SU-DHL-6 (cell line): ENCODE data around the gene NABP1.

Source experiments
- H2AFZ ChIP-seq: fragments of 200-600 bp; sonication (generic); 2 replicates; pipeline ENCODE4 v1.6.1; 2014; ENCODE audit warnings: low read depth, mild to moderate bottlenecking, moderate library complexity, mixed read lengths, antibody characterized with exemption, low read length; ENCODE audit not compliant: severe bottlenecking
- H3F3A ChIP-seq: fragments of 200-600 bp; shearing (Covaris generic); 2 replicates; pipeline ENCODE4 v1.6.0; 2016; ENCODE audit warnings: antibody characterized with exemption, mild to moderate bottlenecking; ENCODE audit not compliant: insufficient read depth
- H3K27ac ChIP-seq: fragments of 200-600 bp; sonication (generic); 2 replicates; pipeline ENCODE4 v1.5.1; 2016; ENCODE audit warnings: low read depth, mild to moderate bottlenecking, low read length, moderate library complexity, mixed read lengths
- H3K27me3 ChIP-seq: fragments of 200-600 bp; sonication (generic), shearing (Covaris generic); 2 replicates; pipeline ENCODE4 v1.6.0; 2014; ENCODE audit warnings: mild to moderate bottlenecking, low read length
- H3K36me3 ChIP-seq: fragments of 200-600 bp; sonication (generic); 2 replicates; pipeline ENCODE4 v1.6.1; 2014; ENCODE audit warnings: mild to moderate bottlenecking, low read length, mixed read lengths
- H3K4me2 ChIP-seq: fragments of 300-600, 200-600 bp; shearing (Covaris generic), sonication (generic); 2 replicates; pipeline ENCODE4 v1.6.0; 2014; ENCODE audit warnings: low read length, low read depth, mild to moderate bottlenecking; ENCODE audit not compliant: poor library complexity, severe bottlenecking
- H3K4me3 ChIP-seq: fragments of 200-600 bp; sonication (generic); 2 replicates; pipeline ENCODE4 v1.5.1; 2014; ENCODE audit warnings: antibody characterized with exemption, low read length, mild to moderate bottlenecking, mixed read lengths; ENCODE audit not compliant: insufficient read depth, poor library complexity, severe bottlenecking
- H3K79me2 ChIP-seq: fragments of 200-600 bp; sonication (generic); 2 replicates; pipeline ENCODE4 v1.6.1; 2014; ENCODE audit warnings: mild to moderate bottlenecking, low read length, moderate library complexity; ENCODE audit not compliant: insufficient read depth
- H3K9ac ChIP-seq: fragments of 200-600 bp; sonication (generic); 2 replicates; pipeline ENCODE4 v1.7.0; 2014; ENCODE audit warnings: mild to moderate bottlenecking, low read length
- H3K9me2 ChIP-seq: fragments of 200-600 bp; sonication (generic); replicated peaks from 2 replicates; pipeline ENCODE4 v1.6.1; 2014; ENCODE audit warnings: low read length; ENCODE audit not compliant: insufficient read depth
- H3K9me3 ChIP-seq: fragments of 200-600 bp; sonication (generic); 2 replicates; pipeline ENCODE4 v1.6.1; 2014; ENCODE audit warnings: low read length, mixed read lengths; ENCODE audit not compliant: insufficient read depth
- H4K20me1 ChIP-seq: fragments of 200-600 bp; sonication (generic); 2 replicates; pipeline ENCODE4 v1.6.1; 2014; ENCODE audit warnings: low read depth, mild to moderate bottlenecking, antibody characterized with exemption, low read length, moderate library complexity, mixed read lengths
- CTCF ChIP-seq: fragments of 200-600 bp; sonication (generic); IDR thresholded peaks from one replicate; pipeline ENCODE4 v1.5.1; 2017; ENCODE audit warnings: antibody characterized with exemption, mild to moderate bottlenecking, low read length, moderate library complexity; ENCODE audit not compliant: insufficient read depth, poor library complexity, severe bottlenecking
- EZH2phosphoT487 ChIP-seq: fragments of 200-600 bp; sonication (generic), shearing (Covaris generic); conservative IDR thresholded peaks from 2 replicates; pipeline ENCODE4 v1.6.1; 2018; ENCODE audit warnings: mild to moderate bottlenecking, antibody characterized with exemption, low read length, moderate library complexity, mixed read lengths

Gene NABP1

GRCh38 chr2:191699341-191699945, 21.5 kb downstream of the NABP1 start:
- Histone ChIP-seq H3K79me2 (no peaks in the 10 kb centered on the region), H3K9me2 (no peaks in the 10 kb centered on the region), H3K4me3 (no peak overlapping the region), H3K9me3 (no peaks in the 10 kb centered on the region), H3K9ac (no peak overlapping the region), H3K27me3 (no peaks in the 10 kb centered on the region), H3K4me2 (no peak overlapping the region), H4K20me1 (no peaks in the 10 kb centered on the region), H3K27ac (no peak overlapping the region), H2AFZ (no peak overlapping the region), H3K36me3 (no peaks in the 10 kb centered on the region), H3F3A (peaks cover 6% of the 10 kb centered on the region; the same call in 1 of the 2 replicates)
- TF ChIP-seq EZH2phosphoT487 (no peak), CTCF (no peak)

- no peaks in the 10 kb centered on the region for H3K36me3 ChIP-seq
- H3K4me3 ChIP-seq = no peak overlapping the region
- no peak overlapping the region for H3K9ac ChIP-seq
- peaks cover 6% of the 10 kb centered on the region; the same call in 1 of the 2 replicates for H3F3A ChIP-seq
- no peaks in the 10 kb centered on the region for H3K9me2 ChIP-seq
- H3K27ac ChIP-seq = no peak overlapping the region
- no peaks in the 10 kb centered on the region for H4K20me1 ChIP-seq
- H3K4me2 ChIP-seq = no peak overlapping the region
- no peaks in the 10 kb centered on the region for H3K9me3 ChIP-seq
- no peak for TF ChIP-seq CTCF
- TF ChIP-seq EZH2phosphoT487 = no peak
- H2AFZ ChIP-seq = no peak overlapping the region
- no peaks in the 10 kb centered on the region for H3K79me2 ChIP-seq
- no peaks in the 10 kb centered on the region for H3K27me3 ChIP-seq
These were observed 23.1 kb downstream of the NABP1 start for GRCh38 chr2:191701029-191701428.

- Histone ChIP-seq H3K4me2 (no peak overlapping the region), H3K27me3 (no peaks in the 10 kb centered on the region), H3K36me3 (no peaks in the 10 kb centered on the region), H2AFZ (no peak overlapping the region), H3K27ac (no peak overlapping the region), H4K20me1 (no peaks in the 10 kb centered on the region), H3K9me3 (no peaks in the 10 kb centered on the region), H3K9ac (no peak overlapping the region), H3K9me2 (no peaks in the 10 kb centered on the region), H3F3A (peaks cover 6% of the 10 kb centered on the region; the same call in 1 of the 2 replicates), H3K4me3 (no peak overlapping the region), H3K79me2 (no peaks in the 10 kb centered on the region)
- no peak for TF ChIP-seq CTCF
- TF ChIP-seq EZH2phosphoT487 = no peak
These were observed 23.8 kb downstream of the NABP1 start for GRCh38 chr2:191701696-191702095.
